Nephron progenitor cell (in vitro differentiated cells): ENCODE measurements around the gene LRRC32.
"Not testable (repeated sequence)": the region's sequence is repeated elsewhere in the genome, so short reads cannot be mapped to it uniquely, and the experiment has no call there.

ENCODE experiments used
- DNase-seq: peaks from one replicate; pipeline ENCODE4 v3.0.0; 2021
- H3K27ac Mint-ChIP-seq: 2 replicates; pipeline ENCODE4 v1.8.0; 2021; ENCODE audit warnings: mild to moderate bottlenecking, moderate library complexity, mixed read lengths
- H3K27me3 Mint-ChIP-seq: 2 replicates; pipeline ENCODE4 v1.8.0; 2021; ENCODE audit warnings: mild to moderate bottlenecking, low read depth, mixed read lengths; ENCODE audit not compliant: poor library complexity
- H3K36me3 Mint-ChIP-seq: 2 replicates; pipeline ENCODE4 v1.8.0; 2021; ENCODE audit warnings: low read depth, mixed read lengths
- H3K4me1 Mint-ChIP-seq: 2 replicates; pipeline ENCODE4 v1.8.0; 2021; ENCODE audit warnings: mixed read lengths
- H3K4me3 Mint-ChIP-seq: 2 replicates; pipeline ENCODE4 v1.8.0; 2021; ENCODE audit warnings: mild to moderate bottlenecking, moderate library complexity, mixed read lengths
- H3K9me3 Mint-ChIP-seq: 2 replicates; pipeline ENCODE4 v1.8.0; 2021; ENCODE audit warnings: mild to moderate bottlenecking, moderate library complexity, mixed read lengths
- TF ChIP-seq, protein P1 (sequence below): fragments of 200-600 bp; sonication (generic); IDR thresholded peaks from 2 replicates; pipeline ENCODE4 v1.5.0; 2021; ENCODE audit warnings: antibody characterized with exemption

Gene LRRC32

DNA sequence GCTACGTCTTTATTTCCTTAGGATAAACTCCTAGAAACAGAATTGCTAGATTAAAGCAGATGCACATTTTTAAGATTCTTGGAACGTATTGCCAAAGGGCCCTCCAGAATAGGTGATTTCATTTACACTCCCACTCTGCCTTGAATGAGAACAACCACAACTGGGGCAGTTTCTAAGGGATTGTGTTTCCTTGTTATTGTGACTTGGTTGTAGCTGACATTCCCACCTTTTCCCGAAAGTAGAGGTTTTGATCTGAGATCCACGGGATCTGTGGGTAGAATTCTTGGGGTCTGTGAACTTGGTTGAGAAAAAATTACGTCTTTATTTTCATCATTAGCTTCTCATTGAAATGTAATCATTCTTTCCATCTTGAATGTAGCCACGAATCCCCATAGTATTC, 21.5 kb downstream of the LRRC32 start:
- H3K27ac Mint-ChIP-seq: no peak overlapping the region
- TF ChIP-seq, protein P1, sequence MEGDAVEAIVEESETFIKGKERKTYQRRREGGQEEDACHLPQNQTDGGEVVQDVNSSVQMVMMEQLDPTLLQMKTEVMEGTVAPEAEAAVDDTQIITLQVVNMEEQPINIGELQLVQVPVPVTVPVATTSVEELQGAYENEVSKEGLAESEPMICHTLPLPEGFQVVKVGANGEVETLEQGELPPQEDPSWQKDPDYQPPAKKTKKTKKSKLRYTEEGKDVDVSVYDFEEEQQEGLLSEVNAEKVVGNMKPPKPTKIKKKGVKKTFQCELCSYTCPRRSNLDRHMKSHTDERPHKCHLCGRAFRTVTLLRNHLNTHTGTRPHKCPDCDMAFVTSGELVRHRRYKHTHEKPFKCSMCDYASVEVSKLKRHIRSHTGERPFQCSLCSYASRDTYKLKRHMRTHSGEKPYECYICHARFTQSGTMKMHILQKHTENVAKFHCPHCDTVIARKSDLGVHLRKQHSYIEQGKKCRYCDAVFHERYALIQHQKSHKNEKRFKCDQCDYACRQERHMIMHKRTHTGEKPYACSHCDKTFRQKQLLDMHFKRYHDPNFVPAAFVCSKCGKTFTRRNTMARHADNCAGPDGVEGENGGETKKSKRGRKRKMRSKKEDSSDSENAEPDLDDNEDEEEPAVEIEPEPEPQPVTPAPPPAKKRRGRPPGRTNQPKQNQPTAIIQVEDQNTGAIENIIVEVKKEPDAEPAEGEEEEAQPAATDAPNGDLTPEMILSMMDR: no peak
- peaks cover 15% of the 10 kb centered on the region for H3K4me1 Mint-ChIP-seq
- H3K9me3 Mint-ChIP-seq: peaks cover 38% of the 10 kb centered on the region
- DNase-seq: no peak
- H3K36me3 Mint-ChIP-seq: no peaks in the 10 kb centered on the region
- H3K27me3 Mint-ChIP-seq: peaks cover 12% of the 10 kb centered on the region
- H3K4me3 Mint-ChIP-seq: no peak overlapping the region

DNA sequence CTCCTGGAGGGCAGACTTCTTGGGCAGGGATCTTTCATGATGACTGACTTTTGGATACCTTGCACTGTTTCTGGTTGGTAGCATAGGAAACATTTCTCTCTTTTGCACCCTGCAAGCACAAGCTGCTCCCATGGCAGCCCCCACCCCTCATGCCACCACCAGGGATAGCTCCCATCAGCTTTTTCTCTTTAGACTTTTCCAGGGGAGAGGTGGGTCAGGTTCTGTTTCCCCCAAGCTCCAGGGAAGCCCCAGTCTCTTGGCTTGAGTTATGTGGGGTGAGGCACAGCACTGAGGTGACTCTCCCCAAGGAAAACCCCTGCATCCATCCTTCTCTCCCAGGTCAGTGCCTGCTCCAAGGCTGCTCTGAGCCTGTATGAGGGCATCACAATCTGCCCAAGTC, 22.5 kb downstream of the LRRC32 start:
- DNase-seq: no peak
- H3K36me3 Mint-ChIP-seq: no peaks in the 10 kb centered on the region
- peaks cover 6% of the 10 kb centered on the region for H3K4me1 Mint-ChIP-seq
- H3K27ac Mint-ChIP-seq: no peak overlapping the region
- TF ChIP-seq, protein P1: no peak
- peaks cover 38% of the 10 kb centered on the region for H3K9me3 Mint-ChIP-seq
- H3K4me3 Mint-ChIP-seq: no peak overlapping the region
- peaks cover 13% of the 10 kb centered on the region for H3K27me3 Mint-ChIP-seq

DNA sequence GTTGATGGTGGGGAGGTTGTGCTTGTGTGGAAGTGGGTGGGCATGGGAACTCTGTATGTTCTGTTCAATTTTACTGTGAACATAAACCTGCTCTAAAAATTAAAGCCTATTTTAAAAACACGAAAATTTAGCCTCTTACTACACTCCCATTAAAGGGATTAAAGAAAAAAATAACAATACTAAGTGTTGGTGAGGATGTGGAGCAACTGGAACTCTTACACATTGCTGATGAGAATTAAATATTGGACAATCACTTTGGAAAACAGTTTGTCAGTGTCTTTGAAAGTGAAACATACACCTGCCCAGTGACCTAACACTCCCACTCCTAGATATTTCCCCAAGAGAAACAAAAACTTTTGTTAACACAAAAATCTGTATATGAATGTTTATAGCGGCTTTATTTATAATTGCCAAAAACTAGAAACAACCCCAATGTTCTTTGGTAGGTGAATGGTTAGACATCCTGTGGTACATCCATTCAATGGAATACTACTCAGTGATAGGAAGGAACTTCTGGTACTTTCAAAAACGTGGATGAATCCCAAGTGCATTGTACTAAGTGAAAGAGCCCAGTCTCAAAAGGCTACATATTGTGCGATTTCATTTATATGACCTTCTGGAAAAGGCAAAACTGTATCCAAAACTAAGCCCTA, 23.5 kb downstream of the LRRC32 start:
- peaks cover 38% of the 10 kb centered on the region for H3K9me3 Mint-ChIP-seq
- TF ChIP-seq, protein P1: no peak
- no peaks in the 10 kb centered on the region for H3K36me3 Mint-ChIP-seq
- DNase-seq: no peak
- no peak overlapping the region for H3K27ac Mint-ChIP-seq
- peaks cover 5% of the 10 kb centered on the region for H3K4me1 Mint-ChIP-seq
- no peak overlapping the region for H3K4me3 Mint-ChIP-seq
- peaks cover 11% of the 10 kb centered on the region for H3K27me3 Mint-ChIP-seq

DNA sequence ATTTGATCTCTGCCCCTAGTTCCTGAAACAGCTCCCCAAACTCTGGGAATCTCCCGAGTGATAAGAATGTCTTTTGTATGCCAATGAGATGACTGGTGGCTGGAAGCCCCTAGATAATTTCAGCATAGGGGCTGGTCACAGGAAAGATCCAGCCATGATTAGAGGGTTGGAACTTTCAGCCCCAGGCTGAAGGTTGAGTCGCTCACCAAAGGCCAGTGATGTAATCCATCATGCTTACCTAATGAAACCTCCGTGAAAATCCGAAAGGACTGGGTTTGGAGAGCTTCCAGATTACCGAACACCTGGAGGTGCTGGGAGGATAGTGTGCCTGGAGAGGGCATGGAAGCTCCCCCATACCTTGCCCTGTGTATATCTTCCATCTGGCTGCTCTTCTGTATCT, 26.0 kb downstream of the LRRC32 start:
- Mint-ChIP-seq H3K4me3 (no peak overlapping the region), H3K27me3 (peaks cover 11% of the 10 kb centered on the region), H3K9me3 (peaks cover 30% of the 10 kb centered on the region), H3K4me1 (peaks cover 18% of the 10 kb centered on the region), H3K27ac (no peak overlapping the region), H3K36me3 (no peaks in the 10 kb centered on the region)
- TF ChIP-seq, protein P1: no peak
- no peak for DNase-seq

DNA sequence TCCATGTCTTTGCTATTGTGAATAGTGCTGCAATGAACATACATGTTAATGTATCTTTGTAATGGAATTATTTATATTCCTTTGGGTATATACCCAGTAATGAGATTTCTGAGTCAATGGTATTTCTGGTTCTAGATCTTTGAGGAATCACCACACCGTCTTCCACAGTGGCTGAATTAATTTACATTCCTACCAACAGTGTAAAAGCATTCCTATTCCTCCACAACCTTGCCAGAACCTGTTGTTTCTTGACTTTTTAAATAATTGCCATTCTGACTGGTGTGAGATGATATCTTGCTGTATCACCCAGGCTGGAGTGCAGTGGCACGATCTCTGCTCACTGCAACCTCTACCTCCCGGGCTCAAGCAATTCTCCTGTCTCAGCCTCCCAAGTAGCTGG, 26.8 kb downstream of the LRRC32 start:
- Mint-ChIP-seq H3K4me1 (peaks cover 18% of the 10 kb centered on the region), H3K9me3 (peaks cover 22% of the 10 kb centered on the region)
- DNase-seq, H3K27me3 Mint-ChIP-seq, H3K27ac Mint-ChIP-seq, H3K4me3 Mint-ChIP-seq, H3K36me3 Mint-ChIP-seq: not testable (repeated sequence)

DNA sequence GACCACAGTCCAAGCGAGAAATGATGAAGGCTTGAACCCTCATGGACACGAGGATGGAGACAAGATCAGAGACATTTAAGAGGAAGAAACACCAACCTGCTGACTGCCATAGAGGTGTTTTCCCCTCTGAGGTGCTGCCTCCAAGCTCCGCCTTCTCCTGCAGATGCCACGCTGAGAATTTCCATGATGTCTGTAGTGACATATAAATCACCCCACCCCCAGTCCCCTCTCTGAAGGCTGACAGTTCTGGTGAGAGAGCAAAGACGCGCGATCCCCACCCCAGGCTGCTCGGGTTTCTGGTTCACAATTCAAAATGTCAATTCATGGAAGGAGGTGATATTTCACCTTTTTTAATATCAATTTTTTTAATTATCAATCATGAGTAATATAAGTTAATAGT, 28.2 kb downstream of the LRRC32 start:
- no peak overlapping the region for H3K27ac Mint-ChIP-seq
- H3K27me3 Mint-ChIP-seq: peaks cover 9% of the 10 kb centered on the region
- no peak overlapping the region for H3K4me3 Mint-ChIP-seq
- H3K4me1 Mint-ChIP-seq: peaks cover 18% of the 10 kb centered on the region
- peaks cover 12% of the 10 kb centered on the region for H3K9me3 Mint-ChIP-seq
- H3K36me3 Mint-ChIP-seq: no peaks in the 10 kb centered on the region
- peak; percentile 30 for DNase-seq
- TF ChIP-seq, protein P1: no peak
